ENCODE results near the gene NGRN.
"Not testable (repeated sequence)": the region's sequence is repeated elsewhere in the genome, so short reads cannot be mapped to it uniquely, and the experiment has no call there.

Gene NGRN

DNA sequence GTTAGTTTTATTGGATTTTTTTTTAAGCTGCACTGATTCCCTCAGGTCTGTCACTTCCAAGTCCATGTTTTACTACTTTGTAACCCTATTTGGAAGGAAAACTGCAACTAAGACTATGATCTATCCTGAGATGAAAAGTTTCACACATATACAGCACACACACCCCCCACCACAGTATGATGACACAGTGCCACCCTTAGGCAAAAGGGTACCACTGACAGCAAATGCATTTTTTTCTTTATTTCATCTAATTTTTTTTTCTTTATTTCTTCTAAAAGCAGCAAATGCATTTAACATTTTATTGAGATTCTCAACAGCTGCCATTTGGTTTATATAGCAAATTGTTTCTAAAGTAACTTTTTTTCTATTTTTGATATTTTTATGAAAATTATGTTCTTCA, 21.2 kb downstream of the NGRN start:
- DNase-seq (ENCODE audit: low spot score): peak; percentile 34

DNA sequence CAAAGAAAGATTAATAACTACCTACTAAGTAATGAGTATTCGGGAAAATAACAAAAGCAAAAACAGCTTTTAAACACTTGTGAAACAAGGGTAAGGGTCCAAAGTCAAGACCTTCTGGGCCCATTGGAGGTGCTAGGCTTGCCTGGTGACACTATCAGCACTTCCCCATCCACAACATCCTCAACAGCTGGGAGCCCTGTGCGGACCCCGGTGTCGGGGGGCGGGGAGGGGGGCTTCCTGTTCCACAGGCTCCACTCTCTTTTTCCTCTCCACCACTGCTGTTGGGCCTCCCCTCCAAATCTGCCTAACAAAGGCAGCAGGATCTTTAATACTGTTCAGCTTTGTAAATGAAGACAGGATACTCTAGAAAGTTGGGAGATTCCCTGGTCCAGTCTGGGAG, 21.6 kb downstream of the NGRN start:
- DNase-seq (ENCODE audit: low spot score): no peak

GRCh38 chr15:90287946-90288345, 22.5 kb downstream of the NGRN start:
- no peak for DNase-seq (ENCODE audit: low spot score)

- DNase-seq (ENCODE audit: low spot score): peak; percentile 84
Observed at GRCh38 chr15:90291679-90292356, 26.3 kb downstream of the NGRN start.

GRCh38 chr15:90293040-90293810, 27.8 kb downstream of the NGRN start:
- DNase-seq (ENCODE audit: low spot score): peak; percentile 91

DNA sequence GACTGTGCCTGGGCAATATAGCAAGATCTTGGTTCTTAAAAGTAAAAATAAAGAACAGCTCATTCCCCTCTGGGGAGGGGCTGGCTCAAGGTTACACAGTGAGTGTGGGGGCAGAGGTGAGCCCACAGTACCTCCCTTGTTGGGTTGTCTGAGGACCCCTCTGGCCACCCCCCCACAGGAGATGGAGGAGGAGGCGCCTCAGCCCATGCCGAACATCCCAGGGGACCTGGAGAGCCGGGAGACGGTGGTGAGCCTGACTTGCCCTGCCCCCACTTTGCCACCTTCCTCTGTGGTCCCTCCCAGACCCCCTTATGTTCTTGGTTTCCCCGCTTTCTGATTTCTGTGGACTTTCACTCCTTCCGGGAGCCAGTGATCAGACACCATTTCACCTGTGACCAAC, 28.7 kb downstream of the NGRN start:
- DNase-seq (ENCODE audit: low spot score): no peak

DNA sequence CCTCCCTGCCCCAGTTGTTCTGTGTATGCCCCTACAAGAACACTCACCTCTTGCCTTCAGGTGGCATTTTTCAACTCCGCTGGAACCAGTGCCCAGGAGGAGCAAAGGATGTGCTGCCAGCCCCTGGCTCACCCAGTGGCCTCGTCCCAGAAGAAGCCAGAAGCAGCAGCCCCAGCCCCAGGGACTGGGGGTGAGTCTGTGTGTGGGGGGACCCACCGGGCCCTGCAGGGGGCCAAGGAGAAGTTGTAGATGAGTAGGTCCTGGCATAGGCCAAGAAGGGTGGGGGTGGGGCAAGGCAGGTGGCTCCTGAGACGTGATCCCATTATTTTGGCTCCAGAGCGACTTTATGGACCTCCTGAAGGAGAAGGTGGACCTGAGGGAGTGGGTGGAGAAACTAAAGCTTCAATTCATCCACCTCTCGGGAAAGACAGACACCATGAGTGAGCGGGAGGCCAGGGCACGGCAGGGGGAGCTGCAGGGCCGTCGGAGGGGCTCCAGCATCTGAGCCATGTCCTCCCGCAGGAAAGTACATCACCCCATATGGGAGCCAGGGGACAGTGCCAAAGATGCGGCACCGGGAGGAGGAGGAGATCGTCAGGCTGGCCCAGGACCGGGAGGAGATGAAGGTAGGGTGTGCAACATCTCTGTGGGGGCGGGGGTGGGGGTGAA, 29.3 kb downstream of the NGRN start:
- no peak for DNase-seq (ENCODE audit: low spot score)

GRCh38 chr15:90295270-90295648, 29.8 kb downstream of the NGRN start:
- DNase-seq (ENCODE audit: low spot score): no peak

DNA sequence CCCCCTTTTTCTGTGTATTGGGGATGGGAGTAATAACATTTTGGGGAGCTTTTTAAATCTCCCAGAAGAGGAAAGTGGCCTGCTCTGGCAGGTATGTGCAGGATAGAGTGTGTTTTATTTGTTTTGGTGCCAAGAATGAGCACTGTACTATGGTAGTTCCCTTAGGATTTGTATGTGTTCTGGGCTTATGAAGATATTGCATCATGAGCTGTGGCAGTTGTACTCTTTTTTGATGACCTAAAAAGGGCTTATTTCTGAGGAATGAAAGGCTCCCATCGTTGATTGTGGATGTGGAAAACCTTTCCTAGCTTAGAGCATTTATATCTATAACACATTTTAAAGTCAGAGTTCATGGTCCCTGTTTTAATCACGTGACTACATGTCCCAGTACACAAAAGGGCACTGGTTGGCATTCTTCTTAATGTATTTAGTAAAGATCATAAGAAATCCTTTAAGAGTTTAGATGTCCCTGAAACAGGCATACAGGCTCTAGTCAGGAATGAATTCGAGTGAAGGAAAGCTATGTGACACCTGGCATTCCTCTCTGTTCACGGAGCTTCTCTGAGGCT, 30.9 kb downstream of the NGRN start:
- not testable (repeated sequence) for DNase-seq (ENCODE audit: low spot score)

DNA sequence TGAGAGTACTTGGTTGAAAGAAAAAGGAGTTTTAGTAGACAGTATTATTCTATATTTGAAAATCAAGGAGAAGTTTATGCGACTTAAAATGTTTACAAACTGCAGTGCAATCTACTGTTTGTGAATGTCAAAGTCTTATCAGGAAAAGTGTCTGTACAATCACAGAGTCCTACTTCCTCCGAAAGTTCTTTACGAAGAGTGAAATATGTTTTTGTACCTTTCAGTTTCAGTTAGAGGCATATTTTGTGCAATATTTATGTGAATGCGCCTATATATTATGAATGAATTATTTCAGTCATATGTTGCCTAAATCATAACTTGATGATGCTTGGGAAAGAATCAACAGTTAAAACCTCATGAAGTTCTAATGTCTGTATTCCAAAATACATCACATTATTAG, 31.5 kb downstream of the NGRN start:
- no peak for DNase-seq (ENCODE audit: low spot score)

GRCh38 chr15:90300541-90300940, 35.1 kb downstream of the NGRN start:
- no peak for DNase-seq (ENCODE audit: low spot score)

GRCh38 chr15:90300988-90301706, 35.7 kb downstream of the NGRN start:
- DNase-seq (ENCODE audit: low spot score): peak; percentile 47

GRCh38 chr15:90301707-90302300, 36.3 kb downstream of the NGRN start:
- DNase-seq (ENCODE audit: low spot score): no peak

GRCh38 chr15:90305355-90305754, 39.9 kb downstream of the NGRN start:
- not testable (repeated sequence) for DNase-seq (ENCODE audit: low spot score)

DNA sequence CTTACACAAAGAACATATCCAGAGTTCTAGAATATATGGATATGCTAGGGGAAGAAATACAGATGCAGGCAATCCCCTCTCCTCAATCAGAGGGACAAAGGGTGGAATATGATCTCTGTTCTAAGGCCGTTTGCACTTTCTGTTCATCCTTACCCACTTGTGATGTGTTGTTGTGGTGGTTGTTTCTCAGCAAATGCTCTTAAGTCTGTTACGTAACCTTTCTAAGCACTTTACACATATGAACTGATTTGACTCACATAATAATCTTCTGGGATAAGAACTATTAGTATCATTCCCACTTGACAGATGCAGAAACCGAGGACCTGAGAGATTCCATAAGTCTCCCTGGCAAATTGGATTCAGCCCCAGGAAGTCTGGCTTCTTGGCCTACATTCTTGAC, 40.5 kb downstream of the NGRN start:
- DNase-seq (ENCODE audit: low spot score): no peak

GRCh38 chr15:90306560-90306959, 41.1 kb downstream of the NGRN start:
- no peak for DNase-seq (ENCODE audit: low spot score)

GRCh38 chr15:90307661-90308060, 42.2 kb downstream of the NGRN start:
- no peak for DNase-seq (ENCODE audit: low spot score)

GRCh38 chr15:90309020-90309419, 43.5 kb downstream of the NGRN start:
- no peak for DNase-seq (ENCODE audit: low spot score)

GRCh38 chr15:90315278-90315982, 50.0 kb downstream of the NGRN start:
- no peak for DNase-seq (ENCODE audit: low spot score)

- DNase-seq (ENCODE audit: low spot score): no peak
Observed at GRCh38 chr15:90316139-90316538, 50.7 kb downstream of the NGRN start.

GRCh38 chr15:90318591-90318990, 53.1 kb downstream of the NGRN start:
- no peak for DNase-seq (ENCODE audit: low spot score)
